H1 (cell line): ENCODE results near the gene SNTG2. TPM values are rescaled to one million over a fixed set of nuclear protein-coding genes. Genes with fewer than 3 reads are reported as not detected.

Experiments
- CTCF ChIA-PET: fragments of 300-600 bp; sonication (Branson Sonifier 250); formaldehyde crosslinking; loops from one replicate; lab custom pipeline; 2021; ENCODE audit not compliant: partially characterized antibody; lab: Charles Lee
- POLR2A ChIA-PET: fragments of 300-600 bp; sonication (Branson Sonifier 250); formaldehyde crosslinking; loops from one replicate; lab custom pipeline; 2021; ENCODE audit warnings: inconsistent platforms; ENCODE audit not compliant: partially characterized antibody; lab: Charles Lee
- DNase-seq, 2 experiments: peaks; one replicate each; pipeline versions ENCODE4 v3.0.0 to v3.0.0-alpha.2; 2010 to 2022; ENCODE audit warnings: low spot score in 2 of 2, low read depth in 1 of 2, mixed read lengths in 1 of 2
- FAIRE-seq: peaks from 2 replicates; lab custom pipeline; 2011; peaks lifted over from hg19 to GRCh38; lab: Jason Lieb, UNC
- H2AFZ ChIP-seq: 2 replicates; pipeline ENCODE4 v1.8.1; 2012; ENCODE audit warnings: low read length, inconsistent platforms
- H2AK5ac ChIP-seq: 2 replicates; pipeline ENCODE4 v1.6.1; 2013; ENCODE audit warnings: low read depth, low read length
- H2BK120ac ChIP-seq: replicated peaks from 2 replicates; pipeline ENCODE3; 2013; ENCODE audit warnings: low read depth, low read length, inconsistent platforms
- H2BK12ac ChIP-seq: 2 replicates; pipeline ENCODE4 v1.6.1; 2013; ENCODE audit warnings: low read depth, low read length
- H2BK15ac ChIP-seq: 2 replicates; pipeline ENCODE4 v1.6.1; 2013; ENCODE audit warnings: low read length
- H2BK20ac ChIP-seq: 2 replicates; pipeline ENCODE4 v1.6.1; 2013; ENCODE audit warnings: low read length
- H2BK5ac ChIP-seq: 2 replicates; pipeline ENCODE4 v1.6.1; 2013; ENCODE audit warnings: low read depth, low read length
- H3K14ac ChIP-seq: 2 replicates; pipeline ENCODE4 v1.6.1; 2013; ENCODE audit warnings: inconsistent platforms; ENCODE audit not compliant: insufficient read length
- H3K18ac ChIP-seq: 2 replicates; pipeline ENCODE4 v1.6.1; 2013; ENCODE audit warnings: low read length; ENCODE audit errors: extremely low read depth
- H3K23ac ChIP-seq: 2 replicates; pipeline ENCODE4 v1.6.1; 2013; ENCODE audit warnings: inconsistent platforms; ENCODE audit not compliant: insufficient read length
- H3K23me2 ChIP-seq: 2 replicates; pipeline ENCODE4 v1.6.1; 2013; ENCODE audit warnings: low read depth, low read length
- H3K27ac ChIP-seq: 2 replicates; pipeline ENCODE4 v1.6.1; 2011; ENCODE audit warnings: low read depth, low read length, inconsistent platforms
- H3K27me3 ChIP-seq, 4 experiments: replicated peaks in 1 of 4; 1 replicate in 1 of 4; 2 replicates in 3 of 4; pipeline versions ENCODE4 v1.6.1 to v1.8.1; 2011 to 2013; ENCODE audit warnings: low read length in 3 of 4, mild to moderate bottlenecking in 3 of 4, inconsistent platforms in 2 of 4, mixed read lengths in 2 of 4, moderate library complexity in 1 of 4; ENCODE audit not compliant: control insufficient read depth in 3 of 4, insufficient read depth in 3 of 4; ENCODE audit errors: extremely low read depth in 1 of 4
- H3K36me3 ChIP-seq, 4 experiments: 2 replicates each; pipeline versions ENCODE4 v1.6.1 to v1.8.1; 2011 to 2013; ENCODE audit warnings: mild to moderate bottlenecking in 4 of 4, low read length in 3 of 4, moderate library complexity in 2 of 4, control low read depth in 1 of 4, inconsistent platforms in 1 of 4; ENCODE audit not compliant: insufficient read depth in 4 of 4, control insufficient read depth in 2 of 4
- H3K4ac ChIP-seq: replicated peaks from 2 replicates; pipeline ENCODE3; 2013; ENCODE audit warnings: low read length, low read depth, mixed read lengths, inconsistent platforms; ENCODE audit not compliant: insufficient read length
- H3K4me1 ChIP-seq, 4 experiments: replicated peaks in 1 of 4; 1 replicate in 1 of 4; 2 replicates in 3 of 4; pipeline versions ENCODE4 v1.6.1 to v1.8.1; 2011 to 2013; ENCODE audit warnings: low read length in 3 of 4, inconsistent platforms in 2 of 4, mixed read lengths in 1 of 4; ENCODE audit not compliant: insufficient read depth in 4 of 4, control insufficient read depth in 3 of 4
- H3K4me2 ChIP-seq, 2 experiments: 2 replicates each; pipeline versions ENCODE4 v1.6.1 to v1.8.1; 2011 to 2013; ENCODE audit warnings: low read depth in 2 of 2, low read length in 2 of 2, control low read depth in 1 of 2, inconsistent platforms in 1 of 2, mild to moderate bottlenecking in 1 of 2; ENCODE audit not compliant: insufficient read depth in 1 of 2
- H3K4me3 ChIP-seq, 4 experiments: fragments of 200-600, 300-600 bp in 1 of 4; sonication (generic), shearing (Covaris generic), sonication (Bioruptor Twin) in 1 of 4; 2 replicates each; pipeline versions ENCODE4 v1.5.1 to v1.8.1; 2011 to 2016; ENCODE audit warnings: low read length in 4 of 4, low read depth in 3 of 4, control low read depth in 2 of 4, inconsistent platforms in 2 of 4, mild to moderate bottlenecking in 2 of 4, mixed read lengths in 1 of 4, moderate library complexity in 1 of 4; ENCODE audit not compliant: insufficient read depth in 2 of 4; ENCODE audit errors: extremely low read depth in 1 of 4
- H3K56ac ChIP-seq: replicated peaks from 2 replicates; pipeline ENCODE3; 2013; ENCODE audit warnings: low read depth, mild to moderate bottlenecking, mixed read lengths, low read length, inconsistent platforms; ENCODE audit not compliant: insufficient read length
- H3K79me1 ChIP-seq: 2 replicates; pipeline ENCODE4 v1.6.1; 2013; ENCODE audit warnings: low read depth, low read length, control low read depth
- H3K79me2 ChIP-seq, 2 experiments: 2 replicates each; pipeline versions ENCODE4 v1.6.1 to v1.8.1; 2012 to 2013; ENCODE audit warnings: low read length in 2 of 2, mild to moderate bottlenecking in 2 of 2, inconsistent platforms in 1 of 2; ENCODE audit not compliant: insufficient read depth in 2 of 2, control insufficient read depth in 1 of 2
- H3K9ac ChIP-seq, 4 experiments: replicated peaks in 1 of 4; 1 replicate in 1 of 4; 2 replicates in 3 of 4; pipeline versions ENCODE4 v1.6.1 to v1.8.1; 2011 to 2013; ENCODE audit warnings: low read depth in 3 of 4, low read length in 3 of 4, control low read depth in 2 of 4, mild to moderate bottlenecking in 2 of 4, moderate library complexity in 2 of 4, inconsistent platforms in 1 of 4; ENCODE audit errors: extremely low read depth in 1 of 4
- H3K9me3 ChIP-seq, 2 experiments: 2 replicates each; pipeline versions ENCODE4 v1.6.1 to v1.8.1; 2012 to 2013; ENCODE audit warnings: mild to moderate bottlenecking in 2 of 2, moderate library complexity in 2 of 2, control low read depth in 1 of 2, inconsistent platforms in 1 of 2, low read depth in 1 of 2, low read length in 1 of 2, mixed read lengths in 1 of 2; ENCODE audit not compliant: insufficient read depth in 2 of 2
- H4K20me1 ChIP-seq, 2 experiments: replicated peaks in 1 of 2; 2 replicates each; pipeline versions ENCODE3 to v1.8.1; 2011 to 2013; ENCODE audit warnings: inconsistent platforms in 2 of 2, low read length in 2 of 2, mild to moderate bottlenecking in 1 of 2; ENCODE audit not compliant: insufficient read depth in 2 of 2, control insufficient read depth in 1 of 2
- H4K5ac ChIP-seq: 2 replicates; pipeline ENCODE4 v1.6.1; 2013; ENCODE audit warnings: low read length, low read depth, mixed read lengths, inconsistent platforms; ENCODE audit not compliant: insufficient read length
- H4K8ac ChIP-seq: 2 replicates; pipeline ENCODE4 v1.8.0; 2013; ENCODE audit warnings: mild to moderate bottlenecking, moderate library complexity, low read length, inconsistent platforms; ENCODE audit not compliant: insufficient read depth; ENCODE audit errors: extremely low read depth
- H4K91ac ChIP-seq: replicated peaks from 2 replicates; pipeline ENCODE3; 2013; ENCODE audit warnings: low read length, mixed read lengths, inconsistent platforms; ENCODE audit not compliant: insufficient read length
- CBX5 ChIP-seq: fragments of 300-800, 300-1000 bp; sonication (generic); IDR thresholded peaks from 2 replicates; pipeline ENCODE4 v1.7.1; 2016; ENCODE audit warnings: antibody characterized with exemption, low read length, low read depth
- EGR1 ChIP-seq: IDR thresholded peaks from 2 replicates; pipeline ENCODE4 v1.6.1; 2011; ENCODE audit warnings: low read depth, low read length, borderline replicate concordance
- EZH2 ChIP-seq: fragments of 200-600 bp; sonication (generic); IDR thresholded peaks from 2 replicates; pipeline ENCODE4 v1.7.1; 2012; ENCODE audit warnings: low read depth, mild to moderate bottlenecking, moderate library complexity, low read length, inconsistent platforms; ENCODE audit not compliant: severe bottlenecking
- HDAC2 ChIP-seq, 2 experiments: fragments of 300-600 bp in 1 of 2; sonication (generic) in 1 of 2; IDR thresholded peaks; 2 replicates each; pipeline ENCODE4 v1.6.1; 2011 to 2012; ENCODE audit warnings: low read depth in 2 of 2, low read length in 2 of 2, mild to moderate bottlenecking in 2 of 2, moderate library complexity in 2 of 2, borderline replicate concordance in 1 of 2, inconsistent platforms in 1 of 2
- MAX ChIP-seq: IDR thresholded peaks from 2 replicates; pipeline ENCODE4 v1.6.1; 2012; ENCODE audit warnings: inconsistent platforms
- POLR2AphosphoS5 ChIP-seq: IDR thresholded peaks from 2 replicates; pipeline ENCODE4 v1.6.1; 2011; ENCODE audit warnings: low read depth, low read length
- POU5F1 ChIP-seq: IDR thresholded peaks from 2 replicates; pipeline ENCODE4 v1.6.1; 2011; ENCODE audit warnings: low read depth, mild to moderate bottlenecking, low read length, moderate library complexity
- RFX5 ChIP-seq: IDR thresholded peaks from 2 replicates; pipeline ENCODE4 v1.6.1; 2011; ENCODE audit warnings: low read depth, low read length, improper control_type of control experiment, borderline replicate concordance
- SAP30 ChIP-seq: fragments of 300-600 bp; sonication (generic); IDR thresholded peaks from 2 replicates; pipeline ENCODE4 v1.7.1; 2012; ENCODE audit warnings: low read length, moderate library complexity, mild to moderate bottlenecking, inconsistent platforms; ENCODE audit not compliant: insufficient read depth, insufficient replicate concordance
- TAF7 ChIP-seq: optimal IDR thresholded peaks from 2 replicates; pipeline ENCODE3; 2011; ENCODE audit warnings: low read depth, mild to moderate bottlenecking, inconsistent platforms, low read length, moderate library complexity, borderline replicate concordance
- TBP ChIP-seq: IDR thresholded peaks from 2 replicates; pipeline ENCODE4 v1.6.1; 2011; ENCODE audit warnings: low read depth, low read length, improper control_type of control experiment
- WGBS, 2 experiments: shearing (Covaris generic) in 1 of 2; methylation state at CpG; one replicate each; pipeline versions ENCODE4 v1.1.6 to v1.1.7; 2013 to 2015; ENCODE audit warnings: low lambda C conversion rate in 2 of 2, mixed read lengths in 2 of 2, inconsistent platforms in 1 of 2, low coverage in 1 of 2, missing lambda C conversion rate in 1 of 2; ENCODE audit not compliant: insufficient replicate concordance in 2 of 2, insufficient coverage in 1 of 2, insufficient read length in 1 of 2; ENCODE audit errors: extremely low coverage in 1 of 2, missing lambda C conversion rate in 1 of 2; 5-methylcytosine and 5-hydroxymethylcytosine counted together
- polyA plus RNA-seq, 7 experiments: library from polyadenylated mRNA; depleted of rRNA in 3 of 7; stranded (reverse) in 5 of 7; unstranded in 2 of 7; fragments of >200 nt in 5 of 7; fragments of 200-250 nt in 2 of 7; gene quantifications; 1 replicate in 5 of 7; 2 replicates in 1 of 7; 4 replicates in 1 of 7; pipeline versions ENCODE4 v1.2.1 to v1.2.3, GENCODE V29; 2011 to 2013; ENCODE audit warnings: missing spikeins in 2 of 7, mixed read lengths in 2 of 7
- total RNA-seq: library from RNA; stranded (reverse); fragmentation: NEBNext Ultra II Directional; extraction: Animal tissue kit (Norgen Biotek cat#: 25700); gene quantifications from 2 replicates; pipeline ENCODE4 v1.2.1, GENCODE V29; 2021

Gene SNTG2
- total and polyA plus RNA-seq, 2 of the 8 experiments (the other 6 are each of a cell fraction or from before 2014, with no cell fraction given), result 6.6 to 18.1 TPM

- Histone ChIP-seq H3K36me3 (peaks cover 2 to 13% (median 7%) of the 10 kb centered on the region in 4 experiments; a peak in 5 of 8 replicates), H3K9me3 (no peaks in the 10 kb centered on the region), H3K27me3 (no peaks in the 10 kb centered on the region; a peak in 1 of 7 replicates), H4K5ac (no peak overlapping the region), H3K4me3 (no peak overlapping the region), H3K14ac (no peak overlapping the region), H2BK120ac (no peak overlapping the region), H3K4ac (no peak overlapping the region), H3K56ac (no peak overlapping the region), H3K4me1 (no peaks in the 10 kb centered on the region), H3K79me2 (peaks cover 0 to 3% of the 10 kb centered on the region in 2 experiments; a peak in 1 of 4 replicates), H4K91ac (no peak overlapping the region), H3K23ac (no peak overlapping the region), H4K20me1 (peaks cover 17 to 18% of the 10 kb centered on the region in 2 experiments), H3K18ac (no peak overlapping the region), H2BK12ac (no peak overlapping the region), H3K79me1 (peaks cover 7% of the 10 kb centered on the region), H3K23me2 (no peaks in the 10 kb centered on the region), H2BK15ac (no peak overlapping the region), H2BK20ac (no peak overlapping the region), H2AK5ac (no peak overlapping the region), H4K8ac (no peak overlapping the region), H3K27ac (no peak overlapping the region), H3K4me2 (no peak overlapping the region), H3K9ac (no peak overlapping the region), H2BK5ac (no peak overlapping the region), H2AFZ (no peak overlapping the region)
- FAIRE-seq (no peak), DNase-seq (no peak)
- 88% methylated on average over 14 of the region's 14 CpGs; no CpG with 5 or more reads in 1 of the 2 experiments for WGBS, 2 experiments
- CTCF ChIA-PET, result interaction anchor here (1.0 to 1.8 kb wide), 6 partner anchors 12 to 58 kb away, joined by 3 to 6 read pairs (median 4); no protein-coding TSS in a partner anchor
- POLR2A ChIA-PET, result interaction anchor here (0.8 kb wide), 1 partner anchor 12 kb away, joined by 3 read pairs; no protein-coding TSS in a partner anchor
- TF ChIP-seq CBX5, result no peak
- TF ChIP-seq POLR2AphosphoS5, result no peak
- no peak for TF ChIP-seq POU5F1
- TF ChIP-seq TBP, result no peak
- TF ChIP-seq MAX, result no peak
- no peak for TF ChIP-seq EZH2
- no peak for TF ChIP-seq RFX5
- no peak for TF ChIP-seq SAP30
- no peak for TF ChIP-seq EGR1
- no peak for TF ChIP-seq HDAC2 (IDR thresholded peaks at IDR 0.05; ENCODE audit: borderline replicate concordance in 1 of 2, low read depth in 2 of 2, low read length in 2 of 2)
- TF ChIP-seq TAF7, result no peak
These were observed 131.0 kb downstream of the SNTG2 start for GRCh38 chr2:1081451-1082225.
